UCSD-AML1 (cell line): ENCODE results near the gene CYP26B1.
"Not testable (repeated sequence)": the region's sequence is repeated elsewhere in the genome, so short reads cannot be mapped to it uniquely, and the experiment has no call there.

ENCODE experiments used
- DNase-seq: peaks from one replicate; lab custom pipeline; 2025; ENCODE audit not compliant: unreplicated experiment; lab: John Stamatoyannopoulos, UW

Gene CYP26B1

GRCh38 chr2:72112401-72112800, 35.3 kb downstream of the CYP26B1 start:
- DNase-seq, result no peak

GRCh38 chr2:72111061-72111460, 36.6 kb downstream of the CYP26B1 start:
- DNase-seq, result no peak

- no peak for DNase-seq
Measured at GRCh38 chr2:72109904-72110303, 37.8 kb downstream of the CYP26B1 start.

- no peak for DNase-seq
Measured at GRCh38 chr2:72109291-72109690, 38.4 kb downstream of the CYP26B1 start.

- DNase-seq, result no peak
Measured at GRCh38 chr2:72108121-72108520, 39.5 kb downstream of the CYP26B1 start.

GRCh38 chr2:72106978-72107377, 40.7 kb downstream of the CYP26B1 start:
- DNase-seq, result no peak

- no peak for DNase-seq
Measured at GRCh38 chr2:72104821-72105588, 42.7 kb downstream of the CYP26B1 start.

- DNase-seq, result no peak
Measured at GRCh38 chr2:72103690-72104089, 44.0 kb downstream of the CYP26B1 start.

- DNase-seq, result no peak
Measured at GRCh38 chr2:72103161-72103560, 44.5 kb downstream of the CYP26B1 start.

GRCh38 chr2:72098935-72099334, 48.7 kb downstream of the CYP26B1 start:
- DNase-seq, result no peak

- no peak for DNase-seq
Measured at GRCh38 chr2:72097276-72097675, 50.4 kb downstream of the CYP26B1 start.

GRCh38 chr2:72096181-72096580, 51.5 kb downstream of the CYP26B1 start:
- DNase-seq, result no peak

- DNase-seq, result no peak
Measured at GRCh38 chr2:72095364-72095763, 52.3 kb downstream of the CYP26B1 start.

- DNase-seq, result no peak
Measured at GRCh38 chr2:72094701-72095100, 53.0 kb downstream of the CYP26B1 start.

- DNase-seq, result no peak
Measured at GRCh38 chr2:72092111-72092510, 55.6 kb downstream of the CYP26B1 start.

- DNase-seq, result no peak
Measured at GRCh38 chr2:72090781-72091482, 56.7 kb downstream of the CYP26B1 start.

- DNase-seq, result no peak
Measured at GRCh38 chr2:72090271-72090720, 57.4 kb downstream of the CYP26B1 start.

- no peak for DNase-seq
Measured at GRCh38 chr2:72089537-72089936, 58.1 kb downstream of the CYP26B1 start.

GRCh38 chr2:72089028-72089427, 58.6 kb downstream of the CYP26B1 start:
- DNase-seq, result no peak

GRCh38 chr2:72086871-72087633, 60.6 kb downstream of the CYP26B1 start:
- DNase-seq, result not testable (repeated sequence)

GRCh38 chr2:72085513-72085912, 62.1 kb downstream of the CYP26B1 start:
- no peak for DNase-seq

GRCh38 chr2:72085036-72085435, 62.6 kb downstream of the CYP26B1 start:
- DNase-seq, result no peak
